ENCODE data around the gene KRTAP4-2.

DNA sequence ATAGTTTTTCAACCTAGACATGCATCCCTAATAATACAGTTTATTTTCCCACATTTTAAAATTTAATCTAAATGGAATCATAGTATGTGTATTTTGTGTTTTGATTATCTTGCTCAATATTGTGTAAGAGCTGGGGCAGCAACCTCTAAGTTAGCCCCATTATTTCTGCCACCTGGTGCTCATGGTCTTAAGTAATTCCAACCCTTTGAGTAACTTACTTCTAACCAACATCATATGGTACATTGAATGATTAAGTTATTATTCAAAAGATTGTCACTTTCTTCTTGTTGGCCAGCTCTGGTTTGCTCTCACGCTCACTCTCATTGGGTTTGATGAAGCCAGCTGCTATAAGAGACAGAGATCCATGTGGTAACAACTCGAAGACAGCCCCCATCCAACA is 6.1 kb downstream of the KRTAP4-2 start:
- TF ChIP-seq, protein P1, sequence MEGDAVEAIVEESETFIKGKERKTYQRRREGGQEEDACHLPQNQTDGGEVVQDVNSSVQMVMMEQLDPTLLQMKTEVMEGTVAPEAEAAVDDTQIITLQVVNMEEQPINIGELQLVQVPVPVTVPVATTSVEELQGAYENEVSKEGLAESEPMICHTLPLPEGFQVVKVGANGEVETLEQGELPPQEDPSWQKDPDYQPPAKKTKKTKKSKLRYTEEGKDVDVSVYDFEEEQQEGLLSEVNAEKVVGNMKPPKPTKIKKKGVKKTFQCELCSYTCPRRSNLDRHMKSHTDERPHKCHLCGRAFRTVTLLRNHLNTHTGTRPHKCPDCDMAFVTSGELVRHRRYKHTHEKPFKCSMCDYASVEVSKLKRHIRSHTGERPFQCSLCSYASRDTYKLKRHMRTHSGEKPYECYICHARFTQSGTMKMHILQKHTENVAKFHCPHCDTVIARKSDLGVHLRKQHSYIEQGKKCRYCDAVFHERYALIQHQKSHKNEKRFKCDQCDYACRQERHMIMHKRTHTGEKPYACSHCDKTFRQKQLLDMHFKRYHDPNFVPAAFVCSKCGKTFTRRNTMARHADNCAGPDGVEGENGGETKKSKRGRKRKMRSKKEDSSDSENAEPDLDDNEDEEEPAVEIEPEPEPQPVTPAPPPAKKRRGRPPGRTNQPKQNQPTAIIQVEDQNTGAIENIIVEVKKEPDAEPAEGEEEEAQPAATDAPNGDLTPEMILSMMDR (IDR thresholded peaks at IDR 0.05; ENCODE audit: low read length) = no peak
- no peak for TF ChIP-seq EZH2 (IDR thresholded peaks at IDR 0.05; ENCODE audit: borderline replicate concordance, low read length)

Data from OCI-LY1 (cell line).